ENCODE data around the gene ADAMTS13. TPM values are rescaled to one million over a fixed set of nuclear protein-coding genes. Genes with fewer than 3 reads are reported as not detected.
"Not testable (repeated sequence)": the region's sequence is repeated elsewhere in the genome, so short reads cannot be mapped to it uniquely, and the experiment has no call there.

Gene ADAMTS13
- polyA plus RNA-seq, 3 donors, result 8.5 to 14.6 (median 11.5) TPM

DNA sequence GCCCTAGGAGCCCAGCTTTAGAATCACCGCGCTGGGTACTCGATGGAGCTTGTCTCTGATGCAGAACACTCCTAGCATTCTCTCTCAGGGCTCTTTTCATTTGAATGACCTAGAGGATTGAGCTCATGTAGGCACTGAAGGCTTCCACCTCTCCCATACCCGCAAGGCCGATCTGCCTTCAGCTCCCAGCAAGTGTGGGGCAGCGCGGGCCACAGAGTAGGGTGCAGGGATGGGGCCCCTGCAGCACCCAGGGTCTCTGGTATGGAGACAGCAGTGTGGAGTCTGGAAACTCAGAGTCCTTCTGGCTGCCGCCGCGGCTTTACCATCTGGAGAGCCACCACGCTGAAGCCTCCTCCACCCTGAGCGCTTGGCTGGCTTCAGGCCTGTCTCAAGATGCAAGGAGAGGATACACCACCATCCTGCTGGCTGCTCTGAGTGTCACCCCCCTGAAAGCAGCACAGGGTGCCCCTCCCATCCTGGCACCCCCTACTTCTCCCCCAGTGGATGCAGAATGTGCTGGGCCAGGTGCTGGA, 33.1 kb upstream of the ADAMTS13 start:
- DNase-seq (ENCODE audit: extremely low read depth in 1 of 11, low read depth in 9 of 11, low spot score in 4 of 11), result no peak

DNA sequence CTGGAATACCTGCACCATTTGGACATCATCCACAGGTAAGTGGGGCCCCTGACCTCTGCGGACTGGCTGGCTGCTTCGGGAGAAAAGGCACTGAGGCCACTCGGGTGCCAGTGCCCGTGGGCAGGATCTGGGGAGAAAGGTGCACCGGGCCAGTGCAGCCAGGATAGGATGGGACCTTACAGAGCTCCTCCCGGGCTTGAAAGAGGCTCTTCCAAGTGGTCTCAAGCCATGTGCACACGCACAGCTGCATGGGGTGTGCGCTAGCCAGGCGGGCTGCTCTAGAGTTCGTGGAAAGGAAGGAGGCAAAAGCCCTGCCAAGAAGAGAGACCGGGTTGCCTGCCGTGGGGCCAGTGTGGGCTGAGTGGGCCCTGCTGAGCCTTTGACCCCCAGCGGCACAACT, 32.6 kb upstream of the ADAMTS13 start:
- no peak for DNase-seq (ENCODE audit: extremely low read depth in 1 of 11, low read depth in 9 of 11, low spot score in 4 of 11)

DNA sequence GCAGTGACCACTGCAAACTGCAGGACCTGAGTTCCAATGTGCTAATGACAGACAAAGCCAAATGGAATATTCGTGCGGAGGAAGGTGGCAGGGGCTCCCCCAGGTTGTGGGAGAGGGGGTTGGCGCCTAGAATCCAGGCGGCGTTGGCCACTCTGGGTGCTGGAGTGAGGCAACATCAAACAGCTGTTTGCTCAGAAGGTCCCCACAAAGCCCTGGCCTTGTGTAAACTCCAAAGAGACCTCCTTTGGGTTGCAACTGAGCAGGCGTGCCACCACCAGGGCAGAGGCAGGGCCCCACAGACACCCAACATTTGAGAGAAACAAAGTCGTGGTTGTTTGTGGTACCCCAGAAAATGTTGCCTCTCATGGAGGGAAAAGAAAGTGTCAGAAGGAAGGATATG, 31.5 kb upstream of the ADAMTS13 start:
- DNase-seq (ENCODE audit: extremely low read depth in 1 of 11, low read depth in 9 of 11, low spot score in 4 of 11), result no peak

DNA sequence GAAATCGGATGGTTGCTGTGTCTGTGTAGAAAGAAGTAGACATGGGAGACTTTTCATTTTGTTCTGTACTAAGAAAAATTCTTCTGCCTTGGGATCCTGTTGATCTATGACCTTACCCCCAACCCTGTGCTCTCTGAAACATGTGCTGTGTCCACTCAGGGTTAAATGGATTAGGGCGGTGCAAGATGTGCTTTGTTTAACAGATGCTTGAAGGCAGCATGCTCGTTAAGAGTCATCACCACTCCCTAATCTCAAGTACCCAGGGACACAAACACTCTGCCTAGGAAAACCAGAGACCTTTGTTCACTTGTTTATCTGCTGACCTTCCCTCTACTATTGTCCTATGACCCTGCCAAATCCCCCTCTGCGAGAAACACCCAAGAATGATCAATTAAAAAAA, 30.7 kb upstream of the ADAMTS13 start:
- not testable (repeated sequence) for DNase-seq (ENCODE audit: extremely low read depth in 1 of 11, low read depth in 9 of 11, low spot score in 4 of 11)

DNA sequence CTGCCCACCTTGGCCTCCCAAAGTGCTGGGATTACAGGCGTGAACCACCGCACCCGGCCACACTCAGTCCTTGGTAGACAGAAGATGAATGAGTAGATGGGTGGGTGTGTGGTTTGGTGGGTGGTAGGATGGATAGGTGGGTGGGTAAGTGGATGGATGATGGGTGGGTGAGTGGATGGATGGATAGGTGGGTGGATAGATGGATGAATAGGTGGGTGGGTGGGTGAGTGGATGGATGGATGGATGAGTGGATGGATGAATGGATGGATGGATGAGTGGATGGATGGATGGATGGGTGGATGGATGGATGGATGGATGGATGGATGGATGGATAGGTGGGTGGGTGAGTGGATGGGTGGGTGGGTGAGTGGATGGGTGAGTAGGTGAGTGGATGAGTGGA, 29.9 kb upstream of the ADAMTS13 start:
- DNase-seq (ENCODE audit: extremely low read depth in 1 of 11, low read depth in 9 of 11, low spot score in 4 of 11), result not testable (repeated sequence)

DNA sequence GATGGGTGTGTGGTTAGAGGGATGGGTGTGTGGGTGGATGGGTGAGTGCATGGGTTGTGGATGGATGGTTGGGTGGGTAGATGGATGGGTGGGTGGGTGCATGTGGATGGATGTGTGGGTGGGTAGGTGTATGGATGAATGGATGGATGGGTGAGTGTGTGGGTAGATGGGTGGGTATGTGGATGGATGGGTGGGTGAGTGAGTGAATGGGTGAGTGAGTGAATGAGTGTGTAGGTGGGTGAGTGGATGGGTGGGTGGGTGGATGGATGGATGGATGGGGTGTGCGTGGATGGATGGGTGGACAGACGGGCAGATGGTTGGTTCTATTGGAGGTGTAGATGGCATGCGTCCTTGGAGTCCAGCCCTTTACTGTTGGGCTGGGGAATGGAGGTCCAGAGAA, 28.8 kb upstream of the ADAMTS13 start:
- DNase-seq (ENCODE audit: extremely low read depth in 1 of 11, low read depth in 9 of 11, low spot score in 4 of 11), result no peak

DNA sequence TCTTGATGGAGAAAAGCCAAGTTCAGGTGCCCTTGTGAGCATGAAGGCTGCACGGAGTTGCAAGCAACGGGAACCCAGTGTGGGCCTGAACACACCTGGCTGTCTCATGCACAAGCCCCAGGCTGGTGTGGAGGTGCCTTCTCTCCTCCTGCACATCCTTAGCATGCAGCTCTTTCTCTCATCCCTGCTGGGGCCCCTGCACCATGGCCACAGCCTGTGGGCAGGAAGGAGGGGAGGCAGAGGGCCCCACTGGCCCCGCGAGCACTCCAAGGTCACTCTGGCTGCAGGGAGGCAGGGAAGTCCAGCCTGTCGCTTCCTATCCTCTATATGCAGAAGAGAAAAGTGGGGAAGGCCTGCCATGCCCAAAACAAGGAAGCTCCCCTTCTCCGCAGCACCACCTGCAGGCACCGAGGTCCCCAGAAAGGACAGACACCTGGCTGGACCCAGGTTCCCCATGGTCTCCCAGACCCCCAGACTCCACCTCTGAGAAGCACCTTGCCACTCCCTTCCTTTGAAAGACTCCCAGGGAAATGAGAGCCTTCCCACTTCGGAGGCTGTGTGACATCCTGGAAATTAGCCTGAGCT, 27.4 kb upstream of the ADAMTS13 start:
- DNase-seq (ENCODE audit: extremely low read depth in 1 of 11, low read depth in 9 of 11, low spot score in 4 of 11), result no peak

DNA sequence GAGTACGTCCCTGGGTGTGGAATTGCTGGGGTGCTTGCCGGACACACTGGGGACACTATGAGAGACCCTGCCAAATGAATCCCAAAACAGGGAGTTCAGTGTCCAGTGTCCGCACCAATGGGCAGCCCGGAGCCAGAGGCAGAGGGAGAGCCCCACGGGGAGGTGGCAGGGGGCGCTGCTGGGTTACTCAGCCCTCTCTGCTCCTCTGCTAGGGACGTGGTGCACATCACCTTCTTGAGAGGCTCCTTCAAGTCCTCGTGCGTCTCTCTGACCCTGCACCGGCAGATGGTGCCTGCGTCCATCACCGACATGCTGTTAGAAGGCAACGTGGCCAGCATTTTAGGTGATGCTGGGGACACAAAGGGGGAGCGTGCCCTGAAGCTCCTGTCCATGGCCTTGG, 25.2 kb upstream of the ADAMTS13 start:
- no peak for DNase-seq (ENCODE audit: extremely low read depth in 1 of 11, low read depth in 9 of 11, low spot score in 4 of 11)

DNA sequence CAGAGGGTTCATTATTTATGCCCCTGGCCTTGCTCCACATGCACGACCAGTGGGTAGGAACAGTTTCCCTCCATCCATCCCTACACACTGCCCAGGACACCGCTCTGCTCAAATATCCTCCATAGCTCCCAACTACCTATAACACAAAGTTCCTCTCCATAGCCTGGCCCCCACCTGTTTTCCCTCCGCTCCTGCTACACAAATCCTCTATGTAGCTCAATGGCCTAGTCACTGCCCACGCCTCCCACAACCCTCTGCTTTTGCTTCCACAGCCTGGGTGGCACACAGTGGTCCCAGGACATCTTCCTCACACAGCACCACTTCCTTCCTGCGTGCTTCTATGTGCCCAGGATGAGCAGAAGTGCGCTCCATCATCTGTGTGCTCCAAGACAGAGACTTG, 24.8 kb upstream of the ADAMTS13 start:
- no peak for DNase-seq (ENCODE audit: extremely low read depth in 1 of 11, low read depth in 9 of 11, low spot score in 4 of 11)

DNA sequence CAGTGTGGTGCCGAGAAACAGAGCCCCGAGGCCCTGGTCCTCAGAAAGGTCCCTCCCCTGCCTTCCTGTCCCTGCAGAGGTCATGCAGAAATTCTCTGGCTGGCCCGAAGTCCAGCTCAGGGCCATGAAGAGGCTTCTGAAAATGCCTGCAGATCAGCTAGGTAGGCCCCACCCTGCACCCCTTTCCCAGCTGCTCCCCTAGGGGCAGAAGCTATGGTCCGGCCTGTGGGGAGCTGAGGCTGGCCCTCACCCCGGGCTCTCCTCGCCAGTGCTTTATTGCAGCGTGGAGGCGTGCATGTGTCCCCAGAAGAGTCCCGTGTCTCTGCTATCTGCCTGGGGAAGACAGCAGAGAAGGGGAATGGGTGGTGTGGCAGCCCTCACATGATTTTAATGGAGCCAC, 24.3 kb upstream of the ADAMTS13 start:
- no peak for DNase-seq (ENCODE audit: extremely low read depth in 1 of 11, low read depth in 9 of 11, low spot score in 4 of 11)

DNA sequence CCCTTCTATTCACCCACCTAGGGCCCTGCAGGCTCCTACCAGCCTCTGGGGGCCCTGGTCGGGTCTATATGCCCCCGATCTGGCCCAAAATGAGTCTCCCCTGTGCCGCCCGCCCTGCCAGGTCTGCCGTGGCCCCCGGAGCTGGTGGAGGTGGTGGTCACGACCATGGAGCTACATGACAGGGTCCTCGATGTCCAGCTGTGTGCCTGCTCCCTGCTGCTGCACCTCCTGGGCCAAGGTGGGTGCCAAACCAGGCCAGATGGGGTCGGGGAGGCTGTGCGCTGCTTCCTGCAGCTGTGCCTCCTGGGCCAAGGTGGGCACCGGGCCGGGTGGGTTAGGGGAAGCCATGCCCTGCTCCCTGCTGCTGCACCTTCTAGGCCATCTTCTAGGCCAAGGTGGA, 21.9 kb upstream of the ADAMTS13 start:
- no peak for DNase-seq (ENCODE audit: extremely low read depth in 1 of 11, low read depth in 9 of 11, low spot score in 4 of 11)

DNA sequence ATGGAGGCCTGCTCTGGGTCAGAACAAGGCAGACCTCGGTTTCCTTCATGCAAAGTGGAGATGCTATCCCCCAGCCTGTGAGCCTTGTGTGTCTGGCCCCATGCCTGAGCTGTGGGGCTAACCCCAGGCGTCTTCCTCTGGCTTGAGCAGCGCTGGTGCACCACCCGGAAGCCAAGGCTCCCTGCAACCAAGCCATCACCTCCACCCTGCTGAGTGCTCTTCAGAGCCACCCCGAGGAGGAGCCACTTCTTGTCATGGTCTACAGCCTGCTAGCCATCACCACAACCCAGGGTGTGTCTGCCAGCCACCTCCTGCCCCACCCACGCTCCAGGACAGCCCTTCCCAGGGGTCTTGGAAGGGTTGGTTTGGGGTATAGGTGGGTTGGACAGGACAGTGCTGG, 20.6 kb upstream of the ADAMTS13 start:
- DNase-seq (ENCODE audit: extremely low read depth in 1 of 11, low read depth in 9 of 11, low spot score in 4 of 11), result no peak

DNA sequence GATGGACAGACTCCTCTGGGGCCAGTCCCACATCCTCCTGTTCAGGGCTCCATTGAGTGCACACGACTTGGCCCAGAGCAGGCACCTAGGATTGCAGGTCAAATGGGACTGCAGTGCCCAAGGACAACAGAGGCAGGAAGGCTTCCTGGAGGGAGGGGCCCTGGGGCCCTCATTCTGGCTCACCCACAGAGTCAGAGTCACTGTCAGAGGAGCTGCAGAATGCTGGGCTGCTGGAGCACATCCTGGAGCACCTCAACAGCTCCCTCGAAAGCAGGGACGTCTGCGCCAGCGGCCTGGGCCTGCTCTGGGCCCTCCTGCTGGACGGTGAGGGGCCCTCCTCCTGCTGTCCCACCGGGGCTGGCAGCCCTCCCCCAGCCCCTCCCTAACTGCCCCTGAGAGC, 19.5 kb upstream of the ADAMTS13 start:
- no peak for DNase-seq (ENCODE audit: extremely low read depth in 1 of 11, low read depth in 9 of 11, low spot score in 4 of 11)

DNA sequence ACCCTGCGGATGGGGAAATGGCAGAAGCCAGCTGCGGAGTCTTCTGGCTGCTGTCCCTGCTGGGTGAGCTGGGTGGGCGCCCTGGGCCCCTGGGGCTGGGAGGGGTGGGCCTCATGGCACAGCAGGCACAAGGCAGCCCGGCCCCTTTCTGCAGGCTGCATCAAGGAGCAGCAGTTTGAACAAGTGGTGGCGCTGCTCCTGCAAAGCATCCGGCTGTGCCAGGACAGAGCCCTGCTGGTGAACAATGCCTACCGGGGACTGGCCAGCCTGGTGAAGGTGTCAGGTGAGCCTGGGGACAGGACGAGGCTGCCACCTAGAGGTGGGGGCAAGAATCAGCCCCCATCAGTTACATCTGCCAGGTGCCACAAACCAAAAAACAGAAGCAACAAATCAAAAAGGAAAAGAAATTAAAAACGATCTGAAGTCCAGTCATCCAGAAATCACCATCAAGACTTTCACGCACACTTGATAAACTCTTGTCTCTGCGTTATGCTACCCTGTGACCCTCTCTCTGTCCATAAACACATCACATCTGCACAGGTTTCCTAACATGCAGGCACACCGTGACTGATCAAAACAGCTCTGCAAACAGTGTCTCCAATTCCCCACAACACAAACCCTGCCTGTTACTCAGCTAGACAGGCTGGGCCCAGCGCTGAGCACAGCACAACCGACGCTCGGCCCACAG, 18.3 kb upstream of the ADAMTS13 start:
- DNase-seq (ENCODE audit: extremely low read depth in 1 of 11, low read depth in 9 of 11, low spot score in 4 of 11), result no peak

DNA sequence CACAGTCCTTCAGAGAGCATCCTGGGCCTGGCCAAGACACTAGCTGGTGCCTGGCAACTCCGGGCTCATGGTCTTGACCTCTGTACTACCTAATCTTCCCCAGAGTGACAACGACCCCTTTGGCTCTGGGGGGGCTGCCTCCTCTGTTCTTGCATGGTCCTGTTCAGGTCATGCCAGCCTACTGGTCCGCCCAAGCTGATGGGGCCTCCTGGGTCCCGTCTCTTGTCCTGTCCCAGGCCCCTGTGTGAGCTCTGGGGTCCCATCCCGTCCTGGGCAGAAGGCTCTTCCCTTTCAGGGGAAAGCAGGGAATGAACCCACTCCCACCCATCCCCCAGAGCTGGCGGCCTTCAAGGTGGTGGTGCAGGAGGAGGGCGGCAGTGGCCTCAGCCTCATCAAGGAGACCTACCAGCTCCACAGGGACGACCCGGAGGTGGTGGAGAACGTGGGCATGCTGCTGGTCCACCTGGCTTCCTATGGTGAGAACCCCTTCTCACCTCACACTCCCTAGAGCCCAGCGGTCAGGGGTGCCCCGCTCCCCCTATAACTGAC, 17.6 kb upstream of the ADAMTS13 start:
- no peak for DNase-seq (ENCODE audit: extremely low read depth in 1 of 11, low read depth in 9 of 11, low spot score in 4 of 11)

DNA sequence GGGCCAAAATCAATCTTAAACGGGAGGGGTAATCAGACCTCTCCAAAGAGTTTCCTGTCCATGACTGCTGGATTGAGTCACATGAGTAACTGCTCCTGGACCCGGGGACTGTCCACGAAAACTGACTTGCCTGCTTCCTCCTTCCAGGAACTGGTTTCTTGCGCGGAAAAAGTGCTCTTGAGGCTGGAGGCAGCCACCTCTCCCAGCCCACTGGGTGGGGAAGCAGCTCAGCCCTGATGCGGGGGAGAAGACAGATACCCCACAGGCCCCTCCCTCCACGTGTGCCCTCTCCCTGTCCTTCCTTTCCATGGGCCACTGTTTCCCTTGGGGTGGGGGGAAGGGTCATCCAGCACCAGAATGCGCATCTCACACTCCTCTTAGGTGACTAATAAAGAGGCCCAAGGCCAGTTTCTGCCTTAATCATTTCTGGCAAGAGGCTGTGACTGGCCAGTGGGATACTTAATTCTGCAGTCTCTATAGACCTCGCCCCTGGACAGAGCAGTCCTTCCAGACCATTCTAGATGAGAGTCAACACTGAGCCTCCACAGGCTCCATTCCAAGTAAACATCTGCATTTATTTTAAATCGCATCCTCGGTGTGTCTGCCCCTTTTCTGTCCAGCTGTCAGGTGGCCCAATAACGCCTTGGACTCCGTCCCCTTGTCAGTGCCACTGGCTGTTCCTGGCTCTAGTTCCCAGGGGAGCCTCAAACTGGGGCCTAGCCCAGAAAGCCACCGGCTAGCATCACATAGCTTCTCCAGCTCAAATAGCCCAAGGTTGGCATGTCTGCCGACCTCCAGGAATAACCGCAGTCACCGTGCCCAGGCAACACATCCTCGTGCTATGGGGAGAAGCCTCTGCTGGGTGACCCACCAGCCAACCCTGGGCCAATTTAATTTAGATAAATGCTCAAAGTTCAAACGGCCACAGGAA, 16.4 kb upstream of the ADAMTS13 start:
- no peak for DNase-seq (ENCODE audit: extremely low read depth in 1 of 11, low read depth in 9 of 11, low spot score in 4 of 11)

DNA sequence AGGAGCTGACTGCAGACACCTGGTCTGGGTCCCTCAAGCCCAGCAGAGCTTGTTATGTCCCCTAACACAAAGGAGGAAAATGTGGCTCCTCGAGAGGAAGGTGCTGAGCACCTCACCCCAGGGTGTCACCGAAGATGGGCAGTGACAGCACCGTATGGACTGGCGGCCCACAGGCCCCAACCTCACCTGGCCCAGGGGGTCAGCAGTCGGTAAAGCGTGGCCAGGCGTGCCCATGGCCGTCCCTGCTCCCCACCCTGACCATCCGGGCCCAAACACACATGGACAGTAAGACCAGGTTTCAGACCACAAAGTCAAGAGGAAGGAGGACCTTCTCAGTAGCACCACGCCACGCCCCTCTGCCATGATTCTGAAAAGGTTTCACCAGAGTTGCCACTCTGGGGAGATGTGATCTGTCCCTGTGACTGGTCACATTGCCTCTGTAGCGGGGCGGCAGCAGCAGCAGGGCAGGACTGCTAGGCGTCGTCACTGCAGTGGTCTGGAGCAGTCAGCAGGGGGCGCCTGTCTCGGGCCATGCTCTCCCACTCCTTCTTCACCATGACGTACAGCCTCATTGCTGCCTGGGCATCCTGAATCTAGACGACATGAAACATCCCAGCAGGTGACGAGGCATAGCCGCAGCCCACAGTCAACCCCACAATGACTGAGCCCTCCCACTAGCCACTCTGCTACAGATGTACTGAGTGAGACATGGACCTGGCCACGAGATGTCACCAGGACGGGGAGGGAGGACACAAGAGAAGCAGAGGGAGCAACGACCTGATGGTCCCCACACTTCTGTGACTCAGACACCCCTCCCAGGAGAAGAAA, 15.5 kb upstream of the ADAMTS13 start:
- peak in 6 of 11 donors; percentile 33 to 63 (median 53) for DNase-seq (ENCODE audit: extremely low read depth in 1 of 11, low read depth in 9 of 11, low spot score in 4 of 11)

DNA sequence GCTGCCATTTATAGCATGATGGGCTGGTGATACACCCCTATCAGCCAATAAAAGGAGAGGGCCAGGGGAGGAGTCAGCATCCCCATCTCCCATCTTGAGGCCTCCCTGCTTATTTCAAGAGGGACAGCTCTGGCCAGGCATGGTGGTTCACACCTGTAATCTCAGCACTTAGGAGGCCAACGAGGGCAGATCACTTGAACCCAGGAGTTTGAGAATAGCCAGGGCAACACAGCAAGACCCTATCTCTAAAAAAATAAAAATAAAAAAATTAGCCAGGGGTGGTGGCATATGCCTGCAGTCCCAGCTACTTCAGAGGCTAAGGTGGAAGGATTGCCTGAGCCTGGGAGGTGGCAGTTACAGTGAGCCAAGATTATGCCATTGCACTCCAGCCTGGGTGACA, 14.1 kb upstream of the ADAMTS13 start:
- no peak for DNase-seq (ENCODE audit: extremely low read depth in 1 of 11, low read depth in 9 of 11, low spot score in 4 of 11)

DNA sequence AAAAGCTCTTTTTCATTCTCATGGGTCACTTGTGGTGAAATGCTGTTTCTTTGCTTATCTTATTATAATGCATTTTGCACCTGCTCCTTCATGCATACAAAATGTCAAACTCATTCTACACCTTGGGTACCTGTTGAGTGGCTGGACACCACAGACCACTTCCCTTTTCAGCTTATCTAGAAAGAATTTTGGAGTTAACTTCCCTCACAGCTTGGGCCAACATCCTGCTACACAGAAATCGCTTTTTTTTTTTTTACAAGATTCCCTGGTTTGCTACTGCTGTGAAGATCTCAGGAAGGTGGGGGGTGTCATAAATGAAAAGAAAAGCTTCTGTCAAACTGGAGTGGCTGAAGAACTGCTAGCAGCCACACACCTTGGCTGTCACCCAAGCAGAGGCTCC, 7.0 kb upstream of the ADAMTS13 start:
- no peak for DNase-seq (ENCODE audit: extremely low read depth in 1 of 11, low read depth in 9 of 11, low spot score in 4 of 11)
